DLD1 (cell line): ENCODE measurements around the gene CDH24.

ENCODE experiments used
- in situ Hi-C: cut with HindIII; loops from 2 replicates; pipeline ENCODE4 v1.10.0; 2017; ENCODE audit warnings: low sequenced_read_pairs

CDH24 gene

GRCh38 chr14:23047751-23048693 is 9.3 kb downstream of the CDH24 start:
- in situ Hi-C loops = no loop called here

GRCh38 chr14:23047034-23047634 is 10.2 kb downstream of the CDH24 start:
- in situ Hi-C loops = no loop called here

DNA sequence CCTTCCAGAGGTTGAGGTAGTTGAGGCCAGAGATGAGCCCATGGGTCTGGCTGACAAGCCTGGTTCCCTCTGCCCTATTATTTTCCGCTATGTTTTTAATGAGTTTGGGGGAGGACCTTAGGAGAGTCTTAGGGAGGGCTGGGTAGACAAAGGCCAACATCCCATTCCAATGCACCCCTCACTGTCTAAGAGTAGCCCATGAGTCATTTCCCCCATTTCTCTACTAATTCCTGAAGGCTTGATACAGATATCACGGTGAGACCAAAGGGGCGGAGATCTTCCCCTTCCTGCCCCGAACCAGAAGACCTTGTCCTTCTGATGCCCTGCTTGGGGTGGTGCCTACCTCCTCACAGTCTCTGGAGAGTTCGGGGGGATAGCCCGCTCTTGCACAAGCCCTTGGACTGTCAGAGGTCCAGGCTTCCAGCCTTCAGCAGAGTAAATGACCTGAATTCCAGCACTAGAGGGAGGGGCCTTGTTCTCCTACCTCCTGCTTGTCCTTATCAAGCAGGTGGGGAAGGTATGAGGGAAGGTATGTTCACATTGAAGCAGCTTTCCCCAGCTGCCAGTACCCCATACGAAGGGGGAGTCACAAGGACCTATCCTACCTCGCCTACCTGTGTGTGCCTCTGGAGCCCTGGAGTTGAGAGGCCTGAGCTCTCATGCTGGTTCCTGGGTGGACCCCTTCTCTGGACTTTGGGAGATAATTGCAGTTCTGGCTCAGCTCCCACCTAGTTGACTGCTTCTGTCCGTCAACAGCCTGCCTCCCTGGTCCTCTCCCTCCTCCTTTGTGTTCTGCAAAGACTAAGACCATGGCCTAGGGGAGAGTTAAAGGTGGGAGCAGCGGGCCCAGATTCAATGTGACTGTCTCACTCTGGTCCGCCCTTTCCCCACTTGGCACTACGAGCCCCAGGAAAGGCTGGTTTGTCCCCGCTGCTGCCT is 11.6 kb downstream of the CDH24 start:
- in situ Hi-C loops = no loop called here

- in situ Hi-C loops = no loop called here
Observed at GRCh38 chr14:23044840-23045239, 12.5 kb downstream of the CDH24 start.

- in situ Hi-C loops = no loop called here
Observed at GRCh38 chr14:23043754-23044153, 13.6 kb downstream of the CDH24 start.

DNA sequence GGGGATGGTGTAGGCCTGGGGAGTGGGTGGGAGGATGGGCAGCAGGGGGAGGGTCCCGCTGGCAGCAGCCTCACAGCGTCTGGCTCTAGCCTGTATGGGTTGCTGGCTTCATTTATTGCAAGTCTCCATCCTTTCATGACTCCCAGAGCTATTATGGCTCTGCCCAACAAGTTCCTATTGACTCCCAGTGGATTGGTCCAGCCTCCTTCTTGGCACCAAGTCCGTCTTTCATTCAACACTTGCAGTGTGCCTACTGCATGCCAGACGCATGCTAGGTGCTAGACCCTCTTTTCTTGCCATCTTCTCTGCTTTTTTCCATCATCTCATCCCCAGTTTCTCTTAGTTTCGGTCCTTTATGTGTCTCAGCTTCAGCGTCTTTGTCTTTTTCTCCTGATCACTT is 14.2 kb downstream of the CDH24 start:
- in situ Hi-C loops = no loop called here

GRCh38 chr14:23042162-23042965 is 15.0 kb downstream of the CDH24 start, which contains the start of gene PSMB11:
Gene PSMB11 (plus strand): TSS chr14:23042212. CDS start chr14:23042226, 14 bp downstream.
- in situ Hi-C loops = no loop called here

GRCh38 chr14:23041729-23042128 is 15.6 kb downstream of the CDH24 start:
- in situ Hi-C loops = no loop called here

- in situ Hi-C loops = no loop called here
Observed at GRCh38 chr14:23040100-23040499, 17.2 kb downstream of the CDH24 start.

- in situ Hi-C loops = no loop called here
Observed at GRCh38 chr14:23035303-23036144, 21.8 kb downstream of the CDH24 start.

DNA sequence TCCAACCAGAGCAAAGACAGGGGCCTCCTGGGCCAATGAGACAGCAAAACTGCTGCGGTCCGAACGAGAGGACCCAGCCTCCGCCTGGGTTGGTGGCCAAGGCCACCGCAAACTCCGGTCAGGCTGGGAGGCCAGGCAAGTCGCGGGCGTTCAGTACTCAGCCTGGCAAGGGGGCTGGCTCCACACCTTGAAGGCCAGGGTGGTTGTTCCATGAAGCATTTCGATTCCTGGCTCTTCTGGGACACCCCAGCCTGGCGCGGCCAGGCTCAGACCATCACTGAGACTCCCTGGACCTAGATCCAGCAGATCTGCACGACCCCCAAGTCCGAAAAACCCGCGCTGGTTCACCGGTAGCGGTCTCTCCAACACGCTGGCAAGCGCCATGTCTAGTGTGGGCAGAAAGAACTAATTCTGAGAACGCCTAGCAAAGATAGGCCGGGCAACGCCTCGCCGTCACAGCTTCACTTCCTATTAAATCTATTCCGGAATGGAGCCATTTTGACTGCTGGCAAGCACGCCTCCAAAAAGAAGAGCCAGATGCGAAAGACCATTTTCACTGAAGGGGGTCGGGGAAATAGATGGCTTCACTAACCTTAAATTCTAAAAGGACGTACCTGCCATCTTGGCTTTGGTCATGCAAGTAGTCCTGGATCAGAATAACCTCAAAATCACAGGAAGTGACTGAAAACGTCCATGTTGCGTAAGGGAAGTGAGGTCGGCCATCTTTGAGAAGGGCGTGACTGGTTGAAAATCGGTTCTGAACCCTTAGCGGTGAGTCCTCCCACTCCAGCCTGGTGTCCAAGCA is 22.6 kb downstream of the CDH24 start, which contains the start of gene PSMB5:
Gene PSMB5 (minus strand): TSS at position 403 of the 805 bp plus-strand sequence. CDS start 19 bp downstream, at position 384.
- in situ Hi-C loops = no loop called here

GRCh38 chr14:23033801-23034497 is 23.4 kb downstream of the CDH24 start:
- in situ Hi-C loops = no loop called here

DNA sequence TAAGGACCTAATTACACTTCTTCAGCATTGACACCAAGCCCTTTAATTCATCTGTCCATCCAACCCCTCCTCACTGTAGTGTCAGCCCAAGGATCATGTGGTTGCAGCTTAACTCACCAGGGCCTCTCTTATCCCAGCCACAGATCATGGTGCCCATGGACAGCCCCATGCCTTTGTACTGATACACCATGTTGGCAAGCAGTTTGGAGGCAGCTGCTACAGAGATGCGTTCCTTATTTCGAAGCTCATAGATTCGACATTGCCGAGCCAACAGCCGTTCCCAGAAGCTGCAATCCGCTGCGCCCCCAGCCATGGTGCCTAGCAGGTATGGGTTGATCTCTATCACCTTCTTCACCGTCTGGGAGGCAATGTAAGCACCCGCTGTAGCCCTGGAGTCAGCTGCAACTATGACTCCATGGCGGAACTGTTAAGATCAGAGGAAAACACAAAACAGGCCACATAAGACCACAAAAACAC is 24.0 kb downstream of the CDH24 start:
- in situ Hi-C loops = no loop called here

- in situ Hi-C loops = no loop called here
Observed at GRCh38 chr14:23030936-23031335, 26.4 kb downstream of the CDH24 start.

DNA sequence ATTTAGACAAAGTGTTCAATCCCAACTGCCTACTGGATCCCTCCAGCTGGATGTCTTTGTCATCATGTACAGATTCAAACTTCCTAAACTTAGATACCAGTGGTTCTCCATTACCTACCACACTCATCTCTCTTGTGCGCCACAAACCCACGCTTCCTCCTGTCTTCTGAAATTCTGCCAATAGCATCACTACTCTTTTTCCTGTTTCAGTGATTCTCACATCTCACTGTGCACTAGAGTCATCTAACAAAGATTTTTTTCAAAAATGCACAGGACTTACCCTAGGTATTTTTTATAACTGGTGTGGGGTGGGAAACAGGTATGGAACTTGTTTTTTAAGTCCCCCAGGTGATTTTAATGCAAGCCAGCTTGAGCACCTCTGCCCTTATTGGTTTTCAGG is 28.5 kb downstream of the CDH24 start:
- in situ Hi-C loops = no loop called here

DNA sequence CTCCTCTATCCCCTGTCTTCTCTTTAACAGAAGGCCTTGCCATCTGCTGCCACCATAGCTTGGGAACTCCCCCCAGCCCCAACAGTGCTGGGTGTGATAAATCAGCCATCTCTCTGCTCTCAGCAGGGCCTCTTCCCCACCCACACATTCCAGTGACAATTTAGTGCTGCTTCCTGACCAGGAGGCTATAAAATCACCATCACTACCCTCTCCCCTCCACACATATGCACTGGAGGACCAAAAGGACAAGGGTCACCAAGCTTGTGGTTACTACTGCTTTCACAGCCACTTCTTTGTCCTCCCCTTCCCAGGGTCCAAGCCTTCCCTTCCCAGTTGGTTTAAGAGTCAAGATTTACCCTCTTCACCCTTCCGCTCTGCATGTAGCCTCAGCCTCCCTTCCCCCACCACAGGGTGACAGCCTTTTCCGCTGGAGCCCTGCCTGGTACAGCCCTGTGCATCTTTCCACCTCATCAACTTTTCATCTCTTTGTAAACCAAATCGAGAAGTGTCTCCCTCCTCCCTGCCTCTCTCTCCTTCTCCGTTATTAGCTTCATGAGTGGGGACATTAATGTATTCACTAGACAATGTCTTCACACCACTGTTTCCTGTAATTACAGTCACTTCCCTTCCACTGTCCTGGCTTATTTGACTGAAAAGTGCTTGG is 32.0 kb downstream of the CDH24 start:
- in situ Hi-C loops = no loop called here

GRCh38 chr14:23024612-23025075 is 32.7 kb downstream of the CDH24 start:
- in situ Hi-C loops = no loop called here
